ENCODE results near the gene HBE1.
"Not testable (repeated sequence)": the region's sequence is repeated elsewhere in the genome, so short reads cannot be mapped to it uniquely, and the experiment has no call there.

The HBE1 gene

GRCh38 chr11:5300251-5300650 lies 30.5 kb upstream of the HBE1 start:
- WGBS = 83% methylated on average over 1 of the region's 3 CpGs
- Histone ChIP-seq H3K4me2 (ENCODE audit: low read length, poor library complexity, severe bottlenecking) (no peak overlapping the region), H3K4ac (ENCODE audit: low read depth in 1 of 2, low read length in 2 of 2) (no peak overlapping the region), H2AFZ (ENCODE audit: low read depth, low read length) (no peak overlapping the region), H2BK5ac (ENCODE audit: low read depth, low read length, poor library complexity, severe bottlenecking) (no peak overlapping the region), H3K4me1 (ENCODE audit: control insufficient read depth, insufficient read depth, low read depth, low read length) (no peaks in the 10 kb centered on the region), H2AK5ac (ENCODE audit: low read length, severe bottlenecking) (no peak overlapping the region), H3K79me1 (replicated peaks; ENCODE audit: low read length, poor library complexity, severe bottlenecking) (no peaks in the 10 kb centered on the region), H3K9ac (ENCODE audit: low read length) (no peak overlapping the region), H3K27ac (ENCODE audit: low read length, poor library complexity, severe bottlenecking) (no peak overlapping the region), H2BK12ac (ENCODE audit: low read length in 2 of 2) (no peak overlapping the region), H3K4me3 (ENCODE audit: insufficient read depth in 1 of 2, low read depth in 1 of 2, low read length in 2 of 2) (no peak overlapping the region), H2BK120ac (ENCODE audit: low read depth, low read length) (no peak overlapping the region), H3K9me3 (ENCODE audit: control insufficient read depth, low read length) (no peaks in the 10 kb centered on the region), H2BK15ac (ENCODE audit: low read depth, poor library complexity, severe bottlenecking) (no peak overlapping the region), H3K27me3 (ENCODE audit: control insufficient read depth in 1 of 2, insufficient read depth in 1 of 2, low read length in 2 of 2) (no peaks in the 10 kb centered on the region), H4K91ac (ENCODE audit: low read length) (no peak overlapping the region), H3K36me3 (ENCODE audit: control insufficient read depth in 1 of 2, insufficient read depth in 2 of 2, low read depth in 1 of 2, low read length in 2 of 2) (no peaks in the 10 kb centered on the region), H3K23ac (ENCODE audit: low read length in 2 of 2) (no peak overlapping the region), H4K8ac (ENCODE audit: low read length) (no peak overlapping the region), H3K18ac (ENCODE audit: low read depth in 1 of 2, low read length in 2 of 2) (no peak overlapping the region), H3K14ac (ENCODE audit: low read length in 2 of 2) (no peak overlapping the region)
- no peak for DNase-seq

- Histone ChIP-seq H3K27ac (ENCODE audit: low read length, poor library complexity, severe bottlenecking) (no peak overlapping the region), H3K27me3 (ENCODE audit: control insufficient read depth in 1 of 2, insufficient read depth in 1 of 2, low read length in 2 of 2) (no peaks in the 10 kb centered on the region), H3K14ac (ENCODE audit: low read length in 2 of 2) (no peak overlapping the region), H3K18ac (ENCODE audit: low read depth in 1 of 2, low read length in 2 of 2) (no peak overlapping the region), H3K4me2 (ENCODE audit: low read length, poor library complexity, severe bottlenecking) (no peak overlapping the region), H3K4me1 (ENCODE audit: control insufficient read depth, insufficient read depth, low read depth, low read length) (no peaks in the 10 kb centered on the region), H2AFZ (ENCODE audit: low read depth, low read length) (no peak overlapping the region), H3K4me3 (ENCODE audit: insufficient read depth in 1 of 2, low read depth in 1 of 2, low read length in 2 of 2) (no peak overlapping the region), H3K23ac (ENCODE audit: low read length in 2 of 2) (no peak overlapping the region), H2BK120ac (ENCODE audit: low read depth, low read length) (no peak overlapping the region), H2BK15ac (ENCODE audit: low read depth, poor library complexity, severe bottlenecking) (no peak overlapping the region), H3K9me3 (ENCODE audit: control insufficient read depth, low read length) (no peaks in the 10 kb centered on the region), H2AK5ac (ENCODE audit: low read length, severe bottlenecking) (no peak overlapping the region), H2BK5ac (ENCODE audit: low read depth, low read length, poor library complexity, severe bottlenecking) (no peak overlapping the region), H3K9ac (ENCODE audit: low read length) (no peak overlapping the region), H3K36me3 (ENCODE audit: control insufficient read depth in 1 of 2, insufficient read depth in 2 of 2, low read depth in 1 of 2, low read length in 2 of 2) (no peaks in the 10 kb centered on the region), H4K91ac (ENCODE audit: low read length) (no peak overlapping the region), H4K8ac (ENCODE audit: low read length) (no peak overlapping the region), H2BK12ac (ENCODE audit: low read length in 2 of 2) (no peak overlapping the region), H3K79me1 (replicated peaks; ENCODE audit: low read length, poor library complexity, severe bottlenecking) (no peaks in the 10 kb centered on the region), H3K4ac (ENCODE audit: low read depth in 1 of 2, low read length in 2 of 2) (no peak overlapping the region)
- no peak for DNase-seq
- 79% methylated on average over 1 of the region's 1 CpG for WGBS
Observed at GRCh38 chr11:5298451-5298850, 28.7 kb upstream of the HBE1 start.

GRCh38 chr11:5297721-5298323 lies 28.1 kb upstream of the HBE1 start:
- Histone ChIP-seq H3K27ac (ENCODE audit: low read length, poor library complexity, severe bottlenecking) (no peak overlapping the region), H2BK15ac (ENCODE audit: low read depth, poor library complexity, severe bottlenecking) (no peak overlapping the region), H3K4me1 (ENCODE audit: control insufficient read depth, insufficient read depth, low read depth, low read length) (no peaks in the 10 kb centered on the region), H2AFZ (ENCODE audit: low read depth, low read length) (no peak overlapping the region), H3K23ac (ENCODE audit: low read length in 2 of 2) (no peak overlapping the region), H2AK5ac (ENCODE audit: low read length, severe bottlenecking) (no peak overlapping the region), H2BK120ac (ENCODE audit: low read depth, low read length) (no peak overlapping the region), H4K8ac (ENCODE audit: low read length) (no peak overlapping the region), H3K79me1 (replicated peaks; ENCODE audit: low read length, poor library complexity, severe bottlenecking) (no peaks in the 10 kb centered on the region), H2BK5ac (ENCODE audit: low read depth, low read length, poor library complexity, severe bottlenecking) (no peak overlapping the region), H3K18ac (ENCODE audit: low read depth in 1 of 2, low read length in 2 of 2) (no peak overlapping the region), H3K9ac (ENCODE audit: low read length) (no peak overlapping the region), H3K36me3 (ENCODE audit: control insufficient read depth in 1 of 2, insufficient read depth in 2 of 2, low read depth in 1 of 2, low read length in 2 of 2) (no peaks in the 10 kb centered on the region), H3K4ac (ENCODE audit: low read depth in 1 of 2, low read length in 2 of 2) (no peak overlapping the region), H3K9me3 (ENCODE audit: control insufficient read depth, low read length) (no peaks in the 10 kb centered on the region), H3K27me3 (ENCODE audit: control insufficient read depth in 1 of 2, insufficient read depth in 1 of 2, low read length in 2 of 2) (no peaks in the 10 kb centered on the region), H3K4me2 (ENCODE audit: low read length, poor library complexity, severe bottlenecking) (no peak overlapping the region), H3K14ac (ENCODE audit: low read length in 2 of 2) (no peak overlapping the region), H3K4me3 (ENCODE audit: insufficient read depth in 1 of 2, low read depth in 1 of 2, low read length in 2 of 2) (no peak overlapping the region), H4K91ac (ENCODE audit: low read length) (no peak overlapping the region), H2BK12ac (ENCODE audit: low read length in 2 of 2) (no peak overlapping the region)
- 82% methylated on average over 3 of the region's 4 CpGs for WGBS
- no peak for DNase-seq

- H3K9me3 ChIP-seq (ENCODE audit: control insufficient read depth, low read length); H3K9ac ChIP-seq (ENCODE audit: low read length); H3K27ac ChIP-seq (ENCODE audit: low read length, poor library complexity, severe bottlenecking); H2BK12ac ChIP-seq (ENCODE audit: low read length in 2 of 2); H3K18ac ChIP-seq (ENCODE audit: low read depth in 1 of 2, low read length in 2 of 2); H2AK5ac ChIP-seq (ENCODE audit: low read length, severe bottlenecking); H4K91ac ChIP-seq (ENCODE audit: low read length); H3K27me3 ChIP-seq (ENCODE audit: control insufficient read depth in 1 of 2, insufficient read depth in 1 of 2, low read length in 2 of 2); H2BK5ac ChIP-seq (ENCODE audit: low read depth, low read length, poor library complexity, severe bottlenecking); H3K14ac ChIP-seq (ENCODE audit: low read length in 2 of 2); H3K4me1 ChIP-seq (ENCODE audit: control insufficient read depth, insufficient read depth, low read depth, low read length); H3K4me3 ChIP-seq (ENCODE audit: insufficient read depth in 1 of 2, low read depth in 1 of 2, low read length in 2 of 2); H3K79me1 ChIP-seq (replicated peaks; ENCODE audit: low read length, poor library complexity, severe bottlenecking); H4K8ac ChIP-seq (ENCODE audit: low read length); DNase-seq; H3K4me2 ChIP-seq (ENCODE audit: low read length, poor library complexity, severe bottlenecking); H3K23ac ChIP-seq (ENCODE audit: low read length in 2 of 2); H2BK15ac ChIP-seq (ENCODE audit: low read depth, poor library complexity, severe bottlenecking); H3K4ac ChIP-seq (ENCODE audit: low read depth in 1 of 2, low read length in 2 of 2); H2AFZ ChIP-seq (ENCODE audit: low read depth, low read length); H2BK120ac ChIP-seq (ENCODE audit: low read depth, low read length); H3K36me3 ChIP-seq (ENCODE audit: control insufficient read depth in 1 of 2, insufficient read depth in 2 of 2, low read depth in 1 of 2, low read length in 2 of 2): not testable (repeated sequence)
- 94% methylated on average over 36 of the region's 41 CpGs for WGBS
Observed at GRCh38 chr11:5294342-5294995, 24.7 kb upstream of the HBE1 start.
